ENCODE results near the gene ITIH6. TPM values are rescaled to one million over a fixed set of nuclear protein-coding genes. Genes with fewer than 3 reads are reported as not detected.
"Not testable (repeated sequence)": the region's sequence is repeated elsewhere in the genome, so short reads cannot be mapped to it uniquely, and the experiment has no call there.

ITIH6 gene
- not detected for total RNA-seq

GRCh38 chrX:54798137-54798536, at the start of gene ITIH6:
TSS of gene ITIH6 (minus strand) at chrX:54798255. CDS start at chrX:54798210, 45 bp downstream.
- Mint-ChIP-seq H3K4me3 (no peak within 1 kb of the TSS), H3K27me3 (ENCODE audit: low read depth) (peaks cover 3% of the 10 kb centered on the region), H3K27ac (no peak within 1 kb of the TSS), H3K9me3 (ENCODE audit: insufficient read depth) (no peaks in the 10 kb centered on the region), H3K4me1 (ENCODE audit: low read depth) (no peaks in the 10 kb centered on the region), H3K36me3 (ENCODE audit: low read depth) (no peaks in the 10 kb centered on the region)
- POLR2A ChIA-PET, result no interaction called here
- CTCF ChIA-PET, result interaction anchor here (1.5 kb wide), 1 partner anchor 12 kb away, joined by 6 read pairs; no protein-coding TSS in a partner anchor
- DNase-seq (no peak), ATAC-seq (no peak)

- DNase-seq; H3K27ac Mint-ChIP-seq; ATAC-seq; CTCF ChIA-PET; H3K9me3 Mint-ChIP-seq (ENCODE audit: insufficient read depth); POLR2A ChIA-PET; H3K4me1 Mint-ChIP-seq (ENCODE audit: low read depth); H3K4me3 Mint-ChIP-seq; H3K36me3 Mint-ChIP-seq (ENCODE audit: low read depth); H3K27me3 Mint-ChIP-seq (ENCODE audit: low read depth): not testable (repeated sequence)
Observed at GRCh38 chrX:54847700-54848099, 49.6 kb upstream of the ITIH6 start.

- ChIA-PET POLR2A (no interaction called here), CTCF (no interaction called here)
- Mint-ChIP-seq H3K27ac (no peak overlapping the region), H3K4me1 (ENCODE audit: low read depth) (no peaks in the 10 kb centered on the region), H3K4me3 (no peak overlapping the region), H3K27me3 (ENCODE audit: low read depth) (no peaks in the 10 kb centered on the region), H3K9me3 (ENCODE audit: insufficient read depth) (no peaks in the 10 kb centered on the region), H3K36me3 (ENCODE audit: low read depth) (no peaks in the 10 kb centered on the region)
- ATAC-seq (no peak), DNase-seq (no peak)
Observed at GRCh38 chrX:54843050-54843449, 45.0 kb upstream of the ITIH6 start.

- ChIA-PET POLR2A (no interaction called here), CTCF (no interaction called here)
- DNase-seq (no peak), ATAC-seq (no peak)
- H3K36me3 Mint-ChIP-seq (ENCODE audit: low read depth), result no peaks in the 10 kb centered on the region
- no peaks in the 10 kb centered on the region for H3K27me3 Mint-ChIP-seq (ENCODE audit: low read depth)
- no peak overlapping the region for H3K27ac Mint-ChIP-seq
- no peaks in the 10 kb centered on the region for H3K4me1 Mint-ChIP-seq (ENCODE audit: low read depth)
- H3K4me3 Mint-ChIP-seq, result no peak overlapping the region
- H3K9me3 Mint-ChIP-seq (ENCODE audit: insufficient read depth), result no peaks in the 10 kb centered on the region
Observed at GRCh38 chrX:54842607-54843006, 44.6 kb upstream of the ITIH6 start.

- POLR2A ChIA-PET; H3K27me3 Mint-ChIP-seq (ENCODE audit: low read depth); H3K4me3 Mint-ChIP-seq; DNase-seq; H3K36me3 Mint-ChIP-seq (ENCODE audit: low read depth); H3K4me1 Mint-ChIP-seq (ENCODE audit: low read depth); H3K27ac Mint-ChIP-seq; CTCF ChIA-PET; ATAC-seq; H3K9me3 Mint-ChIP-seq (ENCODE audit: insufficient read depth): not testable (repeated sequence)
Observed at GRCh38 chrX:54841184-54841874, 43.3 kb upstream of the ITIH6 start.

- H3K27ac Mint-ChIP-seq, result no peak overlapping the region
- H3K4me3 Mint-ChIP-seq, result no peak overlapping the region
- POLR2A ChIA-PET, result no interaction called here
- no peaks in the 10 kb centered on the region for H3K36me3 Mint-ChIP-seq (ENCODE audit: low read depth)
- peaks cover 2% of the 10 kb centered on the region for H3K27me3 Mint-ChIP-seq (ENCODE audit: low read depth)
- DNase-seq, result no peak
- H3K9me3 Mint-ChIP-seq (ENCODE audit: insufficient read depth), result no peaks in the 10 kb centered on the region
- no peaks in the 10 kb centered on the region for H3K4me1 Mint-ChIP-seq (ENCODE audit: low read depth)
- CTCF ChIA-PET, result no interaction called here
- no peak for ATAC-seq
Observed at GRCh38 chrX:54838583-54838982, 40.5 kb upstream of the ITIH6 start.

- no peak for DNase-seq
- no peaks in the 10 kb centered on the region for H3K4me1 Mint-ChIP-seq (ENCODE audit: low read depth)
- no peak overlapping the region for H3K4me3 Mint-ChIP-seq
- H3K27ac Mint-ChIP-seq, result no peak overlapping the region
- ATAC-seq, result no peak
- ChIA-PET POLR2A (no interaction called here), CTCF (no interaction called here)
- no peaks in the 10 kb centered on the region for H3K36me3 Mint-ChIP-seq (ENCODE audit: low read depth)
- no peaks in the 10 kb centered on the region for H3K27me3 Mint-ChIP-seq (ENCODE audit: low read depth)
- H3K9me3 Mint-ChIP-seq (ENCODE audit: insufficient read depth), result no peaks in the 10 kb centered on the region
Observed at GRCh38 chrX:54826598-54826997, 28.5 kb upstream of the ITIH6 start.

- Mint-ChIP-seq H3K27ac (no peak overlapping the region), H3K27me3 (ENCODE audit: low read depth) (no peaks in the 10 kb centered on the region), H3K9me3 (ENCODE audit: insufficient read depth) (no peaks in the 10 kb centered on the region), H3K4me3 (no peak overlapping the region), H3K36me3 (ENCODE audit: low read depth) (no peaks in the 10 kb centered on the region), H3K4me1 (ENCODE audit: low read depth) (no peaks in the 10 kb centered on the region)
- ChIA-PET POLR2A (no interaction called here), CTCF (no interaction called here)
- ATAC-seq (no peak), DNase-seq (no peak)
Observed at GRCh38 chrX:54825716-54826438, 27.8 kb upstream of the ITIH6 start.

GRCh38 chrX:54824722-54825121, 26.7 kb upstream of the ITIH6 start:
- H3K4me3 Mint-ChIP-seq, result no peak overlapping the region
- no peak overlapping the region for H3K27ac Mint-ChIP-seq
- no peaks in the 10 kb centered on the region for H3K36me3 Mint-ChIP-seq (ENCODE audit: low read depth)
- no peaks in the 10 kb centered on the region for H3K27me3 Mint-ChIP-seq (ENCODE audit: low read depth)
- H3K4me1 Mint-ChIP-seq (ENCODE audit: low read depth), result no peaks in the 10 kb centered on the region
- ChIA-PET CTCF (no interaction called here), POLR2A (no interaction called here)
- DNase-seq (no peak), ATAC-seq (no peak)
- H3K9me3 Mint-ChIP-seq (ENCODE audit: insufficient read depth), result no peaks in the 10 kb centered on the region

GRCh38 chrX:54824195-54824594, 26.1 kb upstream of the ITIH6 start:
- DNase-seq (no peak), ATAC-seq (no peak)
- Mint-ChIP-seq H3K9me3 (ENCODE audit: insufficient read depth) (no peaks in the 10 kb centered on the region), H3K4me1 (ENCODE audit: low read depth) (peaks cover 3% of the 10 kb centered on the region), H3K27ac (no peak overlapping the region), H3K27me3 (ENCODE audit: low read depth) (no peaks in the 10 kb centered on the region), H3K36me3 (ENCODE audit: low read depth) (no peaks in the 10 kb centered on the region), H3K4me3 (no peak overlapping the region)
- ChIA-PET POLR2A (no interaction called here), CTCF (no interaction called here)

GRCh38 chrX:54821310-54821709, 23.3 kb upstream of the ITIH6 start:
- Mint-ChIP-seq H3K4me1 (ENCODE audit: low read depth) (peaks cover 8% of the 10 kb centered on the region), H3K27me3 (ENCODE audit: low read depth) (no peaks in the 10 kb centered on the region), H3K36me3 (ENCODE audit: low read depth) (peaks cover 1% of the 10 kb centered on the region), H3K9me3 (ENCODE audit: insufficient read depth) (no peaks in the 10 kb centered on the region), H3K27ac (no peak overlapping the region), H3K4me3 (no peak overlapping the region)
- ChIA-PET CTCF (no interaction called here), POLR2A (no interaction called here)
- no peak for ATAC-seq
- DNase-seq, result no peak

GRCh38 chrX:54820737-54821136, 22.7 kb upstream of the ITIH6 start:
- no peak for ATAC-seq
- CTCF ChIA-PET, result no interaction called here
- H3K4me3 Mint-ChIP-seq, result no peak overlapping the region
- H3K27me3 Mint-ChIP-seq (ENCODE audit: low read depth), result no peaks in the 10 kb centered on the region
- POLR2A ChIA-PET, result no interaction called here
- H3K9me3 Mint-ChIP-seq (ENCODE audit: insufficient read depth), result no peaks in the 10 kb centered on the region
- H3K36me3 Mint-ChIP-seq (ENCODE audit: low read depth), result peaks cover 7% of the 10 kb centered on the region
- peaks cover 8% of the 10 kb centered on the region for H3K4me1 Mint-ChIP-seq (ENCODE audit: low read depth)
- DNase-seq, result no peak
- H3K27ac Mint-ChIP-seq, result no peak overlapping the region

- ATAC-seq, result no peak
Observed at GRCh38 chrX:54819201-54819600, 21.1 kb upstream of the ITIH6 start.

More at GRCh38 chrX:54819201-54819600, 21.1 kb upstream of the ITIH6 start:
- H3K36me3 Mint-ChIP-seq (ENCODE audit: low read depth), result peaks cover 13% of the 10 kb centered on the region
- ChIA-PET POLR2A (no interaction called here), CTCF (no interaction called here)
- DNase-seq, result no peak
- no peak overlapping the region for H3K4me3 Mint-ChIP-seq
- H3K9me3 Mint-ChIP-seq (ENCODE audit: insufficient read depth), result no peaks in the 10 kb centered on the region
- no peaks in the 10 kb centered on the region for H3K27me3 Mint-ChIP-seq (ENCODE audit: low read depth)
- peaks cover 8% of the 10 kb centered on the region for H3K4me1 Mint-ChIP-seq (ENCODE audit: low read depth)
- H3K27ac Mint-ChIP-seq, result no peak overlapping the region
